HepG2 (cell line): ENCODE measurements around the gene ZNF276. TPM values are rescaled to one million over a fixed set of nuclear protein-coding genes. Genes with fewer than 3 reads are reported as not detected.

ENCODE experiments used
- AHDC1 ChIP-seq: sonication (generic); formaldehyde crosslinking; IDR thresholded peaks from 2 replicates; pipeline ENCODE4 v1.5.1; 2020; ENCODE audit warnings: mild to moderate bottlenecking, missing genetic modification reagents, borderline replicate concordance
- AKAP8 ChIP-seq: sonication (generic); formaldehyde crosslinking; IDR thresholded peaks from 2 replicates; pipeline ENCODE4 v1.5.1; 2020; ENCODE audit warnings: mild to moderate bottlenecking, missing genetic modification reagents
- DDIT3 ChIP-seq: sonication (generic); formaldehyde crosslinking; IDR thresholded peaks from 2 replicates; pipeline ENCODE4 v1.4.0; 2020; ENCODE audit warnings: mild to moderate bottlenecking, missing genetic modification reagents
- HOMEZ ChIP-seq: IDR thresholded peaks from 2 replicates; pipeline ENCODE4 v1.6.1; 2016; ENCODE audit warnings: low read depth
- KDM2A ChIP-seq: sonication (generic); formaldehyde crosslinking; IDR thresholded peaks from 2 replicates; pipeline ENCODE4 v1.4.0; 2020; ENCODE audit warnings: low read depth, missing genetic modification reagents, borderline replicate concordance
- NR2C2 ChIP-seq: sonication (generic); formaldehyde crosslinking; IDR thresholded peaks from 2 replicates; pipeline ENCODE4 v1.4.0; 2020; ENCODE audit warnings: missing genetic modification reagents, mild to moderate bottlenecking, moderate library complexity, borderline replicate concordance
- PHF5A ChIP-seq: IDR thresholded peaks from one replicate; pipeline ENCODE4 v1.6.1; 2018; ENCODE audit warnings: low read depth, missing genetic modification reagents; ENCODE audit not compliant: unreplicated experiment
- TEF ChIP-seq: sonication (generic); formaldehyde crosslinking; IDR thresholded peaks from 2 replicates; pipeline ENCODE4 v1.5.0; 2020; ENCODE audit warnings: missing genetic modification reagents
- ZEB1 ChIP-seq: IDR thresholded peaks from 2 replicates; pipeline ENCODE4 v1.6.1; 2012; ENCODE audit warnings: mild to moderate bottlenecking, low read depth, inconsistent platforms; ENCODE audit not compliant: insufficient replicate concordance
- ZFY ChIP-seq: sonication (generic); formaldehyde crosslinking; IDR thresholded peaks from 2 replicates; pipeline ENCODE4 v1.4.0; 2020; ENCODE audit warnings: missing genetic modification reagents
- ZNF362 ChIP-seq: sonication (generic); formaldehyde crosslinking; IDR thresholded peaks from 2 replicates; pipeline ENCODE4 v1.4.0; 2020; ENCODE audit warnings: missing genetic modification reagents, mild to moderate bottlenecking, borderline replicate concordance
- ZNF446 ChIP-seq: sonication (generic); formaldehyde crosslinking; IDR thresholded peaks from 2 replicates; pipeline ENCODE4 v1.5.0; 2020; ENCODE audit warnings: mild to moderate bottlenecking, missing genetic modification reagents
- ZNF512 ChIP-seq: sonication (generic); formaldehyde crosslinking; IDR thresholded peaks from 2 replicates; pipeline ENCODE4 v1.4.0; 2020; ENCODE audit warnings: mild to moderate bottlenecking, missing genetic modification reagents
- ZNF777 ChIP-seq: sonication (generic); formaldehyde crosslinking; IDR thresholded peaks from 2 replicates; pipeline ENCODE4 v1.4.0; 2020; ENCODE audit warnings: missing genetic modification reagents
- ZUFSP ChIP-seq: sonication (generic); formaldehyde crosslinking; IDR thresholded peaks from 2 replicates; pipeline ENCODE4 v1.9.0; 2021; ENCODE audit warnings: missing genetic modification reagents, mild to moderate bottlenecking, borderline replicate concordance
- polyA plus RNA-seq, 8 experiments: library from polyadenylated mRNA; depleted of rRNA in 3 of 8; stranded (reverse) in 7 of 8; unstranded in 1 of 8; fragments of >200 nt; fragmentation: Illumina TruSeq in 4 of 8; extraction: Trizol in 4 of 8; gene quantifications; 2 replicates each; pipeline versions ENCODE4 v1.2.1 to v1.2.3, GENCODE V29; 2011 to 2016; ENCODE audit warnings: low read depth in 4 of 8, missing spikeins in 1 of 8, mixed read lengths in 1 of 8; ENCODE audit not compliant: insufficient read depth in 1 of 8
- total RNA-seq, 5 experiments: library from RNA; depleted of rRNA; stranded (reverse); fragments of >200 nt; fragmentation: Illumina TruSeq; extraction: Trizol; gene quantifications; 2 replicates each; pipeline ENCODE4 v1.2.3, GENCODE V29; 2016; ENCODE audit warnings: low read depth in 1 of 5

The ZNF276 gene
- total and polyA plus RNA-seq, 2 of the 13 experiments (the other 11 are each of a cell fraction or from before 2014, with no cell fraction given): 17.7 to 18.0 TPM

GRCh38 chr16:89695086-89695874 lies 26.1 kb upstream of the ZNF276 start (continued):
- TF ChIP-seq TEF (CRISPR knock-in tag) (no peak), NR2C2 (no peak), ZNF362 (CRISPR knock-in tag) (no peak), ZUFSP (CRISPR knock-in tag) (no peak), HOMEZ (CRISPR knock-in tag) (no peak), ZEB1 (no peak), AHDC1 (CRISPR knock-in tag) (no peak), AKAP8 (CRISPR knock-in tag) (peak; percentile 99), PHF5A (CRISPR knock-in tag) (no peak), ZNF777 (CRISPR knock-in tag) (no peak), ZFY (CRISPR knock-in tag) (peak; percentile 83), ZNF446 (no peak; the same call in 1 of the 2 replicates), DDIT3 (CRISPR knock-in tag) (no peak), ZNF512 (CRISPR knock-in tag) (no peak), KDM2A (CRISPR knock-in tag) (peak; percentile 86)
